Muscle of leg (tissue), 11 donors: ENCODE data around the gene PPCDC. TPM values are rescaled to one million over a fixed set of nuclear protein-coding genes. Genes with fewer than 3 reads are reported as not detected.
A peak's percentile ranks its signal among the peaks of the same experiment; 100 is the strongest.
"Not testable (repeated sequence)": the region's sequence is repeated elsewhere in the genome, so short reads cannot be mapped to it uniquely, and the experiment has no call there.

ENCODE experiments used
- DNase-seq: peaks from one replicate; pipeline ENCODE4 v3.0.0; 2013
- H3K27ac ChIP-seq: one replicate; pipeline ENCODE4 v1.5.1; 2013; ENCODE audit warnings: mild to moderate bottlenecking, low read length, control low read depth
- H3K27me3 ChIP-seq: one replicate; pipeline ENCODE4 v1.6.1; 2013; ENCODE audit warnings: low read length; ENCODE audit not compliant: control insufficient read depth, insufficient read depth
- H3K36me3 ChIP-seq: one replicate; pipeline ENCODE4 v1.6.1; 2013; ENCODE audit warnings: low read length; ENCODE audit not compliant: control insufficient read depth, insufficient read depth
- H3K4me1 ChIP-seq: one replicate; pipeline ENCODE4 v1.6.1; 2013; ENCODE audit warnings: low read length; ENCODE audit not compliant: control insufficient read depth, insufficient read depth
- H3K4me3 ChIP-seq: one replicate; pipeline ENCODE4 v1.5.1; 2013; ENCODE audit warnings: low read length, control low read depth
- H3K9me3 ChIP-seq: replicated peaks from 2 replicates; pipeline ENCODE4 v1.6.1; 2013; ENCODE audit warnings: low read depth, low read length; ENCODE audit not compliant: control insufficient read depth
- WGBS: methylation state at CpG from one replicate; pipeline ENCODE4 v1.1.5; 2013; ENCODE audit warnings: missing lambda C conversion rate; ENCODE audit not compliant: insufficient coverage; 5-methylcytosine and 5-hydroxymethylcytosine counted together
- polyA plus RNA-seq, 8 donors: library from polyadenylated mRNA; unstranded; fragments of 120-200 nt; gene quantifications; one replicate each; pipeline versions ENCODE4 v1.2.1 to v1.2.3, GENCODE V29; 2013; ENCODE audit warnings: inconsistent platforms in 1 of 8, low replicate concordance in 1 of 8; ENCODE audit not compliant: insufficient read length in 8 of 8, insufficient read depth in 1 of 8
- total RNA-seq: library from RNA; stranded (reverse); fragments of 120-200 nt; gene quantifications from one replicate; pipeline ENCODE4 v1.2.4, GENCODE V29; 2013

The PPCDC gene
- total and polyA plus RNA-seq, 9 donors: 5.9 to 8.3 (median 7.6) TPM

DNA sequence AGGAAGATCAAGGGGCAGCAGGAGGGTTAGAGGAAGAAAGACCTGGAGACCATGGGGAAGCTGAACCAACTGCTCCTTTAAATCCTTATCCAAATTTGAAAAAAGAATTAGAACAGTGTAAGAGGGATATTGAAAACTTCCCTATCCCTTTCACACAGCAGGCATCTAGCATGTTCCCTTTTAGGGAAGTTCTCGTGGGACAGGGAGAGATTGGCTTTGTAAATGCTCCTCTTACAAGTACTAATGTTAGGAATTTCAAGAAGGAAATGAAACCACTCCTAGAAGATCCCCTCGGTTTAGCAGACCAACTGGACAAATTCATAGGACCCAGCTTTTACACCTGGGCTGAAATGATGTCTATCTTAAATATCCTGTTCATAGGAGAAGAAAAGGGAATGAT lies 41.5 kb downstream of the PPCDC start:
- H3K36me3 ChIP-seq: peaks cover under 1% of the 10 kb centered on the region
- no CpG with 5 or more reads among the region's 2 CpGs for WGBS
- no peaks in the 10 kb centered on the region for H3K27me3 ChIP-seq
- peak; percentile 41 for DNase-seq
- H3K27ac ChIP-seq: no peak overlapping the region
- H3K4me3 ChIP-seq: no peak overlapping the region
- peaks cover 18% of the 10 kb centered on the region for H3K4me1 ChIP-seq
- H3K9me3 ChIP-seq: peaks cover 5% of the 10 kb centered on the region

DNA sequence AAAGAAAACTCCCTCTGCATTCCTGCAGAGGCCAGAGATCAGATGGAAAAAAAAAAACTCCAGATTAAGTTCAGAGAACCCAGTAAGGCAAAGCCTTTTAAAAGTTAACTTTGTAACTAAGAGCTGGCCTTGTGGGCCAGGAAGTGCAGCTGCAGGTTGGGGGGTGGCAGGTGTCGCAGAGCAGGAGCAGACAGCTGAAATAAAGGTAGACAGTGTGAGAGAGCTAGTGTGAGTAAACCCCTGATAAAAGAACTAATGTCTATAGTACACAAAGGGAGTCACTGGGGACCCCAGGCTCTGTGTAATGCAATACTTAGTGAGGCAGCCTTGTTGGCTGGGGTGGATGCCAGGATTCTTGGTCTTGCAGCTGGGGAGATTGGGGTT lies 42.1 kb downstream of the PPCDC start:
- Histone ChIP-seq H3K27ac (no peak overlapping the region), H3K36me3 (no peaks in the 10 kb centered on the region), H3K9me3 (peaks cover 5% of the 10 kb centered on the region), H3K4me1 (peaks cover 18% of the 10 kb centered on the region), H3K4me3 (no peak overlapping the region), H3K27me3 (no peaks in the 10 kb centered on the region)
- peak; percentile 54 for DNase-seq
- WGBS: 33% methylated on average over 1 of the region's 1 CpG

DNA sequence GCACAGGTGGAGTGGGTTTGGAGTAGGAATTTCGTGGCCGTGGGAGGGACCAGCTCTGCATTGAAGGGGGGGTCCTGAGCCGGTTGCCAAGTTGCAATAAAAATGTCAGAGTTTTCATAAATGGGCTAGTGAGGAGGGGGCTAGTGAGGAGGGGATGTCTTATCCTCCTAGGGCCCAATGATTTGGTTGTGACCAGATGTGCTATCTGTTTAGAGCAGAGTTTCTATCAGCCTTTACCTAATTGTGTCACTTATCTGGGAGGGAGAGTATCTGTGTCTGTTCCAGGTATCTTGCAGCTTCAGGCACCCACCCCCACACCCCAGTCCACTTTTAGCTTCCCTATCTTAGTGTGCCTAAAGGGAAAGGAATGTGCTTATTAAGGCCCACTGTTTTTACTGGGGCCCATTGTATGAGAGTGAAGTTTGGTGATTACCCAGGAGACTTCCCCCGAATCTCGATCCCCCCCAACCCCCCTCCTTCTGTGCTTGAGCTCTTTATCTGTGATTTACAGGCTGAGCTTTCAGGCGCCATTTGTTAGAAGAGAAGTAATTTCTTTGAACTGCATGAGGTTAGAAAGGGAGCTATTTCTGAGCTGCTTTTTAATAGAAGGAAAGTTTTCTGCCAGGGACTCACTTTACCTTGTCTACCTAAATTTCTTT lies 42.6 kb downstream of the PPCDC start:
- H3K4me1 ChIP-seq: peaks cover 18% of the 10 kb centered on the region
- no peak overlapping the region for H3K27ac ChIP-seq
- no peaks in the 10 kb centered on the region for H3K36me3 ChIP-seq
- no peaks in the 10 kb centered on the region for H3K27me3 ChIP-seq
- DNase-seq: no peak
- peaks cover 5% of the 10 kb centered on the region for H3K9me3 ChIP-seq
- WGBS: 13% methylated on average over 3 of the region's 6 CpGs
- H3K4me3 ChIP-seq: no peak overlapping the region

DNA sequence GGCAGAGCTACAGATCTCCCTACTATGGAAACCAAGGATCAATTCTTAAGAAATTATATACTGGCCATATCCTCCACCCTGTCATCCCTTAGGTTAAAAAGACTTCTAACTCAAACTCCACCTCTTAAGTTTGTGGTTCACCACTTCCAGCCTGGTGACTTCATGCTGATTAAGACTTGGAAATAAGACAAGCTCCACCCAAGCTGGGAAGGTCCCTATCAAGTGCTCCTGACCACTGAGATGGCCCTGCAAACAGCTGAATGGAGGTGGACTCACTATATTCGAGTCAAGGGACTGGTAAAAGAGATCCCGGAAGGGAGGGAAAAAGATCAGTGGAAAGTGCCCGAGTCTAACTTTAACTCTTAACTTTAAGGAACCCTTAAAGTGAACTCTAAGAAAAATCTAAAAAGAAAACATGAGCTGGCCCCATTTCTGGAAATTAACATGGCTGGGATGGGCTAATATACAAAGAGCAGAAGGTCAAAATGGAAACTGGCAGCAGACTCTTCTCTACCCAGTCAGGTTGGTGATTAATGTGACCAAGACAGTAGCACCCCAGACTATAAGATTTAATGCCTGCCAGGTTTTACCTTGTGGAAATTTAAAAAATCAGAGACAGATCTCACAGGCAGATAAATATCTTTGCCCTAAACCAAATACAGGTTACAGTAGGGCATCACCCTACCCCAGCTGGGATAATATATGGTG lies 43.9 kb downstream of the PPCDC start:
- Histone ChIP-seq H3K27ac (no peak overlapping the region), H3K36me3 (no peaks in the 10 kb centered on the region), H3K9me3 (peaks cover 5% of the 10 kb centered on the region), H3K27me3 (no peaks in the 10 kb centered on the region), H3K4me1 (peaks cover 18% of the 10 kb centered on the region), H3K4me3 (no peak overlapping the region)
- no peak for DNase-seq
- WGBS: no CpG with 5 or more reads among the region's 3 CpGs

DNA sequence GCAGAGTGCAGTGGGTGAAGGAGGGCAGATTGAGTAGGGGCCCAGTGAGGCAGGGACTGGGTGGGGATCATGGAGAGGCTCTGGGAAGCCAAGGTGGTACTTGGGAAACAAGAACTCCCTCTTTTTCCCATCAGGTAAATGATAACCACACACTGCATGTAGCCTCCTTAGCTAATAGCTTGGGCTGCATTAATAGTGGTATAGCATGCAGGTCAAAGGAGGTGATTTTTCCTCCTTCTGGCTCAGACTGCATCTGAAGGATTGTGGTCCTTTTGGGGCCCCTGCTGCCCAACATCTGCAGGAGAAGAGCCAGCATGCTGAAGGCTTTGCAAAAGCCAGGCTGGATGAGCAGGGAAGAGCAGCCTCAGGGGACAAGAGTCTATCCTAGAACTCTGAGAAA lies 45.4 kb downstream of the PPCDC start:
- DNase-seq: no peak
- no peak overlapping the region for H3K27ac ChIP-seq

DNA sequence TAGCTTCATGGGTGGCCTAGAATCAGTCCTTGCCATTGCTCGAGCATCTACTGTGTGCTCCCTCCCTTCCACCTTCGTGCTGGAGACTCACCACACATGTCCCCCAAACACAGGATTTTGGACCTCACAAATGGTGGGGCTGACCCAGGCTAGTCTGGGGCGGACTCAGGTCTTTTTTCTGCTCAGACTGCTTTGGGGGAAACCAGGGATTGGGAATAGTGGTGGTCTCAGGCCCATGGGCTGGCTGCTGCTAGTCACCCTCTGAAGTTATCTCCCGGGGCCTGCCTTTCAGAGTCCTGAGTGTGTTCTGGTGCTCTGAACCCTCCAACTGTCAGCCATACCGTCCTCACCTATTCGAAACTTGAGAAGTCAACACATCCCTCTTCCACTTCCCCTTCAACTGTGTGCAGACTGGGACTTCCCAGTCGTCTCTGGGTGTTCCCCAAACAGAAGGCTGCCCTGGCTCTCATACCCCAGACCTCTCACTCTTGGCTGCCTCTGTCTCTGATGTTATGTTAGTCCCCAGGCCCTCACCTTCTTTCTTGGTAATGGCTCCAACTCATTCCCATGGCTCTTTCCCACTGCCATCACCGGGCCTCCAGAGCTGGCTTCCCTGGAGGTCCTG lies 46.0 kb downstream of the PPCDC start:
- H3K4me1 ChIP-seq: peaks cover 13% of the 10 kb centered on the region
- 55% methylated on average over 6 of the region's 8 CpGs for WGBS

More for the DNA sequence above, 45.4 kb downstream of the PPCDC start:
- H3K36me3 ChIP-seq: no peaks in the 10 kb centered on the region
- peaks cover 5% of the 10 kb centered on the region for H3K9me3 ChIP-seq
- no peak overlapping the region for H3K4me3 ChIP-seq
- no peaks in the 10 kb centered on the region for H3K27me3 ChIP-seq
- H3K4me1 ChIP-seq: peaks cover 18% of the 10 kb centered on the region

DNA sequence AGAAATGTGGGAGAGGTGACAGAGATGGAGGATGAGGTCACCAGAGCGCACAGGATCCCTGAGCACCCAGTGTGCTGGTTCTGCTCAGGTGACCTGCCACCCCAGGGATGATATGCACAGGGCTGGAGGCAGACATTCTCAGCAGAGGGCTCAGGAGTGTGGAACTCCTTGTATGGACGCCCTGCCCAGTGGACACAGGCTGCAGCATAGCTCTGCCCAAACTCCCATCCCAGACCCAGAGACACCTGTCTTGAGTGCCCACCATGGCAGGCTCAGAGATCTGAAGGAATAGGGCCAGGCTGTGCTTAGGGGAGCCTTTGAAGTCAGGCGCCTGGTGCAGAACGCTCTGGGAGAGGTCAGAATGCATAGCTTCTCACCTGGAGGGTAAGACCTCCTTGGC lies 47.3 kb downstream of the PPCDC start:
- Histone ChIP-seq H3K4me3 (no peak overlapping the region), H3K4me1 (peaks cover 1% of the 10 kb centered on the region), H3K9me3 (peaks cover 5% of the 10 kb centered on the region), H3K27ac (no peak overlapping the region), H3K27me3 (no peaks in the 10 kb centered on the region), H3K36me3 (no peaks in the 10 kb centered on the region)
- WGBS: 83% methylated on average over 3 of the region's 4 CpGs
- DNase-seq: no peak

More for the DNA sequence above, 46.0 kb downstream of the PPCDC start:
- no peak overlapping the region for H3K27ac ChIP-seq
- no peak overlapping the region for H3K4me3 ChIP-seq
- no peaks in the 10 kb centered on the region for H3K27me3 ChIP-seq
- H3K36me3 ChIP-seq: no peaks in the 10 kb centered on the region
- peaks cover 5% of the 10 kb centered on the region for H3K9me3 ChIP-seq
- DNase-seq: peak; percentile 59

DNA sequence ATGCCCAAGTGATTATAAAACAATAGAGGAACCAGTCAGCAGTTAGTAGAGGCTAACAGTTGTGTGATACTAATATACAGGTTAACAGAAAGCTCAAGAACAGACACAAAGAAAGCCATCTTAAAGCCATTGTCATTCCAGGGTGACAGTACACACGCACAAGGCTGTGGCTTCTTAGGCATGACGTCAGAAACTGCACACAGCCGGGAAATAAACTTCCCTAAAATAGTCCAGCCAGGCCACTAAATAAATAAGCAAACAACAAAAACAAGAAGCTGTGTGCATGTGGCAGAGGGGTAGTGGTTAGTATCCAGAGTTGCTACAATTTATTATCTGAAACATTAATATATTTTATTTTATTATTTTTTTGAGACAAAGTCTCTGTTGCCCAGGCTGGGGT lies 49.8 kb downstream of the PPCDC start:
- WGBS: no CpG with 5 or more reads among the region's 3 CpGs
- H3K36me3 ChIP-seq: no peaks in the 10 kb centered on the region
- H3K9me3 ChIP-seq: peaks cover 11% of the 10 kb centered on the region
- peak; percentile 72 for DNase-seq
- H3K27ac ChIP-seq: no peak overlapping the region
- H3K27me3 ChIP-seq: no peaks in the 10 kb centered on the region
- H3K4me3 ChIP-seq: no peak overlapping the region
- no peaks in the 10 kb centered on the region for H3K4me1 ChIP-seq

DNA sequence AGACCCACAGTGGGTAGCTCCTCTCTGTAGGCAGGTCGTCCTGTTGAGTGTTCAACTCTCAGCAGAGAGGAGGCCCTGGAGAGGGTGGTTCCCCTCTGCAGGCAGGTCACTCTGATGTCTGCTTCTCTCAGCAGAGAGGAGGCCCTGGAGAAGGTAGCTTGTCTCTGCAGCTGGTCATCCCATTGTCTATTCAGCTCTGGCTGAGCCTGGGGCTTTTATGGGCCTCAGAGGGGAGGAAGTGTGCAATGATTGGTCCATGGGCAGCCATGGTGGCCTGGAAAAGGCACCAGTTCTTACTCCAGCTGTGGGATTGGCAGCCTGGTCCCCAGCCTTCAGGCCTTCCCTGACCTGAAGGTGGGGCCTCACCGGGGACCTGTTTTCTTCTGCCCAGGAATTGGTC lies 52.9 kb downstream of the PPCDC start:
- Histone ChIP-seq H3K36me3 (no peaks in the 10 kb centered on the region), H3K27ac (no peak overlapping the region), H3K27me3 (no peaks in the 10 kb centered on the region), H3K4me3 (no peak overlapping the region), H3K9me3 (peaks cover 11% of the 10 kb centered on the region), H3K4me1 (no peaks in the 10 kb centered on the region)
- 100% methylated on average over 1 of the region's 2 CpGs for WGBS
- no peak for DNase-seq

DNA sequence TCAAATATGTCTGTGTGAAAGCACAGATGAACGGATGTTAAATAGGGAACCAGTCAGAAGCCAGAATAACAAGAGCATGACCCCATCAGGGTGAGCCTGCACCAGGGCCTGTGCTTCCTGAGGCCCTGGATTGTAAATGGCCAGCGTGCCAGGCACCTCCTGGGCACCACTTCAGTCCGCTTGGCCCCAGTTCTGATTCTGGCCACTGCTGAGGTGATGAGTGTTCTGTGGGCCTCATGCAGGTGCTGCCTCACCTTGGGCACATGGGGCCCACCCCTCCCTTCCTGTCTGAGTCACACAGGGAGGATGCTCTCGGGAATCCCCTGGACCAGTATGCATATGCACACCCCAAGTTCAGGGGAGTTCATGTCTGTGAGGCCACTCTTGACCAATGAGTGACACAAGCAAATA lies 54.2 kb downstream of the PPCDC start:
- H3K27me3 ChIP-seq, H3K4me3 ChIP-seq, H3K36me3 ChIP-seq, H3K27ac ChIP-seq, H3K4me1 ChIP-seq: not testable (repeated sequence)
- H3K9me3 ChIP-seq: peaks cover 11% of the 10 kb centered on the region
- peak; percentile 35 for DNase-seq
- WGBS: 64% methylated on average over 2 of the region's 4 CpGs
